ENCODE data around the gene ZNF385B.

DNA sequence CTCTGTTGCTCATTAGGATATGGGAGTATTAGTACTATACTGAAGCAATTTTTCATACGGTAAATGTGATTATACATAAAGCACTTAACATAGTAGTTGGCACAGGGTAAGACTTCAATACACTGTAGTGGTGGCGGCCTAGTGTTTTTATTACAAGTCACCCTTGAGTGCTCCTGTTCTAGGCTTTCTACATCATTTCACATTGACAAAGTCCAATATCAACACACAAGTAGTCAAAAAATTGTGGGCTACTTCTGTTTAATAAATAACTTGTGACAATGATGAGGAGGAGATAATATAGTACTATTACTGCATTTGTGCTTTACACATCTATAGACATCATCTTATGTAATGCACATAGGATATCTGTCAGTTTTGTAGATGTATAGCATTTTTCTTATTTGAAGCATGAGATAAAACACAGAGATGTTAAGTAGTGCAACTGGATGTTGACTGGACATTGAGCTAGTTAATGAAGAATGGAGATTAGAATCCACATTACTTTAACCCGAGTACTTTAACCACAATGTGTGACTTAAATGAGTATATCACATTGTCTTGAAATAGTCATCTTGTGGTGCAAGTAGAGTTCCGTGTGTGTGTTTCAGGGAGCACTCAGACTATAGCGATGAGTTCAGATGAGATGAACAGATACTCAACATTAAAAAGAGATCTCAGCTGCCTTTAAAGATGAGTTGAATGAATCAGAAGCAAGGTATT, 134.8 kb downstream of the ZNF385B start:
- TF ChIP-seq TAF1 (IDR thresholded peaks at IDR 0.05; ENCODE audit: low read depth) (no peak), POLR2AphosphoS5 (IDR thresholded peaks at IDR 0.05) (no peak)
- TF ChIP-seq, protein P1, sequence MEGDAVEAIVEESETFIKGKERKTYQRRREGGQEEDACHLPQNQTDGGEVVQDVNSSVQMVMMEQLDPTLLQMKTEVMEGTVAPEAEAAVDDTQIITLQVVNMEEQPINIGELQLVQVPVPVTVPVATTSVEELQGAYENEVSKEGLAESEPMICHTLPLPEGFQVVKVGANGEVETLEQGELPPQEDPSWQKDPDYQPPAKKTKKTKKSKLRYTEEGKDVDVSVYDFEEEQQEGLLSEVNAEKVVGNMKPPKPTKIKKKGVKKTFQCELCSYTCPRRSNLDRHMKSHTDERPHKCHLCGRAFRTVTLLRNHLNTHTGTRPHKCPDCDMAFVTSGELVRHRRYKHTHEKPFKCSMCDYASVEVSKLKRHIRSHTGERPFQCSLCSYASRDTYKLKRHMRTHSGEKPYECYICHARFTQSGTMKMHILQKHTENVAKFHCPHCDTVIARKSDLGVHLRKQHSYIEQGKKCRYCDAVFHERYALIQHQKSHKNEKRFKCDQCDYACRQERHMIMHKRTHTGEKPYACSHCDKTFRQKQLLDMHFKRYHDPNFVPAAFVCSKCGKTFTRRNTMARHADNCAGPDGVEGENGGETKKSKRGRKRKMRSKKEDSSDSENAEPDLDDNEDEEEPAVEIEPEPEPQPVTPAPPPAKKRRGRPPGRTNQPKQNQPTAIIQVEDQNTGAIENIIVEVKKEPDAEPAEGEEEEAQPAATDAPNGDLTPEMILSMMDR (IDR thresholded peaks at IDR 0.05; ENCODE audit: poor library complexity, severe bottlenecking) = no peak

Data from neural cell (in vitro differentiated cells).